ENCODE data around the gene ARHGEF9.
"Not testable (repeated sequence)": the region's sequence is repeated elsewhere in the genome, so short reads cannot be mapped to it uniquely, and the experiment has no call there.

ARHGEF9 gene

DNA sequence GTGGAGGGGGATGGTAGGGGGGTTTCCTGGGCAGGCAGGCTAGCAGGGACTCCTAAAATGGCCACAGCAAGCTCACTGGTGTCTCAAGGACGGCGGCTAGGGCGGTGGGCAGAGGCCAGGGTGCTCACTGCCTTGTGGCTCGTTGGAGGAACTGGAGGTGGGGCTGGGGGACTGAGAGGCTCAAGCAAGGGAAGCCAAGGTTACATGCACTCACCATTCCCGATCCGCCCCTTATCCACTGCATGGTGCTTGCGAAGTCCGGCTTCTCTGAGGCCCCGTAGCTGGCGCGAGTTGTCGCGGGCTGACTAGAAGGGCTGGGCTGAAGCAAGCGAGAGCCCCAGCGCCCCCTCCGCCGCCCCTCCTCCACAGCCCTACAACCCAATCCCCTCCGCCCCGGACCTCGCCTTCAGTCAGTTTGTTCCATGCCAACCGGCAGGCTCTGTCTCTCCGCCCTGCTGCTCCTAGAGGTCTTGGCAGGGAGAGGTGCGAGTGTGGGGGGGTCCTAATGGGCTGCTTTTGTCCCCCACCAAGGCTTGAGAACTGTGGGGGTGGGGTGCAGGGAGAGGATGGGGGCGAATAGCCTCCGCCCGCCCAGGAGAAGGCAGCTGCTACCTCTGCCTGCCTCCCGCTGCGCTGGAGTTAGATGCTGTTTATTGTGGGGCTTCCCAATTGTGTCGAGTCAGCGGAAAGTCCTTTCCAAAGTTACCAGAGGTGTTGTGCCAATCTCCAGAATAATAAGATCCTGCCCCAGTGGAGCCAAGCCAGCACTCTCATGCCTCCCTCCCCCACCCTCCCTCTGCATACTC, at the start of gene ARHGEF9:
Gene ARHGEF9 (minus strand): TSS at position 313 of the 806 bp plus-strand sequence. CDS start 69 bp downstream, at position 244.
- DNase-seq (ENCODE audit: low spot score in 2 of 2) (no peak), ATAC-seq (no peak)
- no peaks in the 10 kb centered on the region for H3K4me1 Mint-ChIP-seq
- peak within 1 kb of the TSS; percentile 44 for H3K4me3 Mint-ChIP-seq
- H3K9me3 Mint-ChIP-seq, result no peaks in the 10 kb centered on the region
- no peak within 1 kb of the TSS for H3K27ac Mint-ChIP-seq
- no peaks in the 10 kb centered on the region for H3K36me3 Mint-ChIP-seq

DNA sequence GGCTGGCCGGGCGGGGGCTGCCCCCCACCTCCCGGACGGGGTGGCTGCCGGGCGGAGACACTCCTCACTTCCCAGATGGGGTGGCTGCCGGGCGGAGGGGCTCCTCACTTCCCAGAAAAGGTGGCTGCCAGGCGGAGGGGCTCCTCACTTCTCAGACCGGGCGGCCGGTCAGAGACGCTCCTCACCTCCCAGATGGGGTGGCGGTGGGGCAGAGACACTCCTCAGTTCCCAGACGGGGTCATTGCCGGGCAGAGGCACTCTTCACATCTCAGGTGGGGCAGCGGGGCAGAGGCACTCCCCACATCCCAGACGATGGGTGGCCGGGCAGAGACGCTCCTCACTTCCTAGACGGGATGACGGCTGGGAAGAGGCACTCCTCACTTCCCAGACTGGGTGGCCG, 40.4 kb upstream of the ARHGEF9 start:
- not testable (repeated sequence) for H3K4me1 Mint-ChIP-seq; H3K4me3 Mint-ChIP-seq; DNase-seq (ENCODE audit: low spot score in 2 of 2); H3K36me3 Mint-ChIP-seq; H3K9me3 Mint-ChIP-seq; H3K27ac Mint-ChIP-seq; ATAC-seq

DNA sequence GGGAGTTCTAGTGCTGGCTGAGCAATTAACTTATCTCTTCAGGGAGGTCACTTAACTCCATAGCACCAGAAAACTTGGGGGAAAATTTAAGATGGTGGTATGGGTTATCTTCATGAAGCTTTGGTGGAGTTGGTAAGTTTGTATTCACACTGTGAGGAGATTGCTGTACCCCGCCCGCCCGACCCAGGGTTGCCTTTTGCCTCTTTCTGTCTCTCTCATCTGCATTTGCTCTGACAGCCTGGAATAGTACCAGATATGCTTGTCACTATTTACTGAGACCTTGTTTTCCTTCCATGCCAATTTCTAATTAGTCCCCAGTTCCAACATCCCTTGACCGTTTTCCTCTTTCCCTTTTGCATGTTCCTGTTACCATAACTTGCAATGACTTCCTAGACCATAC, 33.1 kb upstream of the ARHGEF9 start:
- Mint-ChIP-seq H3K4me3 (no peak overlapping the region), H3K9me3 (no peaks in the 10 kb centered on the region), H3K4me1 (no peaks in the 10 kb centered on the region), H3K27ac (no peak overlapping the region), H3K36me3 (no peaks in the 10 kb centered on the region)
- ATAC-seq, result no peak
- DNase-seq (ENCODE audit: low spot score in 2 of 2), result no peak

DNA sequence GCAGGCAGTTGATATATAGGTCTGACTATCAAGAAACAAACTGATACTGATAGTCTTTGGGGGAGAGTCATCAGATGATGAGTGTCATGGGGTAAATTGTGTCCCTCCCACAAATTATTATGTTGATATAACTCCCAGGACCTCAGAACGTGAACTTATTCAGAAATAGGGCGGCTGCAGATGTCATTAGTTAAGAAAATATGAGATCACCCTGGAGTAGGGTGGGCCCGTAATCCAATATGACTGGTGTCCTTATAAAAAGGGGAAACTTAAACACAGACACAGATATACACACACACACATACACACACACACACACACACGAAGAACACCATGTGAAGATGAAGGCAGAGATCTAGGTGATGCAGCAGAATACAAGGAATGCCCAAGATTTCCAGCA, 32.7 kb upstream of the ARHGEF9 start:
- H3K36me3 Mint-ChIP-seq, result no peaks in the 10 kb centered on the region
- no peak overlapping the region for H3K27ac Mint-ChIP-seq
- no peaks in the 10 kb centered on the region for H3K4me1 Mint-ChIP-seq
- H3K9me3 Mint-ChIP-seq, result no peaks in the 10 kb centered on the region
- ATAC-seq (no peak), DNase-seq (ENCODE audit: low spot score in 2 of 2) (no peak)
- H3K4me3 Mint-ChIP-seq, result no peak overlapping the region

DNA sequence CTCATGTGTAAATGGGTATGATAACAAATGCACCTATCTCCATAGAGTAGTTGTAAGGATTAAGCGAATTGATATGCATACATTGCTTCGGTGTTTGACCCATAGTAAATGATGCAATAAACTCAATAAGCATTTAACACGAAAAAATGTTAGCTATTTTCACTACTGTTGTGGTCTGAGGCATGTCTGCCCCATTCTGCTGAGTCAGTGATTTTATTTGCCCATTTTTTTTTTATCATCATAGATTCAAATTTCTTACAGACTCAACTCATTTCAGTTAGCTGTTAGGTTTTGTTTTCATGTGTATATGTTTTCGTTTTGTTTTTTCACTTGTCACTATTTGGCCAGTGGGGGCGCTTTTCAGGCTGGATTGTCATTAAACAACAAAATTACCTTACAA, 27.8 kb upstream of the ARHGEF9 start:
- no peak overlapping the region for H3K4me3 Mint-ChIP-seq
- DNase-seq (ENCODE audit: low spot score in 2 of 2) (no peak), ATAC-seq (no peak)
- no peaks in the 10 kb centered on the region for H3K9me3 Mint-ChIP-seq
- no peaks in the 10 kb centered on the region for H3K36me3 Mint-ChIP-seq
- H3K4me1 Mint-ChIP-seq, result no peaks in the 10 kb centered on the region
- H3K27ac Mint-ChIP-seq, result no peak overlapping the region

DNA sequence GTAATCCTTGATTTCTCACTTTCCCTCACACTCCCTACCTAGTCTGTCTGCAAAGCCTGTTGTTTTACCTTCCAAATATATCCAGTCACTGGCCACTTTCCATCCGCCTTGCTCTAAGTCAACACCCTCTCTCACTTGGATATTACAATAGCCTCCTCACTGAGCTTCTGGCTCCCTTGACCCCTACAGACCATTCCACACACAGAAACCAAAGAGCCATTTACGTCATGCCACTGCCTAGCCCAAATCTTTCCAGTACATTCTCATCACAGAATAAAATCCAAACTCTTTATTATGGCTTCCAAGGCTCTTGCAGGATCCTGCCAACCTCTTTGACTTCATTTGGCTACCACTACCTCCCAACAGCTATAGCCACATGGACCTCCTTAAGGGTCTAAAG, 25.7 kb upstream of the ARHGEF9 start:
- Mint-ChIP-seq H3K4me1 (no peaks in the 10 kb centered on the region), H3K9me3 (no peaks in the 10 kb centered on the region), H3K4me3 (no peak overlapping the region), H3K36me3 (no peaks in the 10 kb centered on the region), H3K27ac (no peak overlapping the region)
- ATAC-seq, result no peak
- no peak for DNase-seq (ENCODE audit: low spot score in 2 of 2)

DNA sequence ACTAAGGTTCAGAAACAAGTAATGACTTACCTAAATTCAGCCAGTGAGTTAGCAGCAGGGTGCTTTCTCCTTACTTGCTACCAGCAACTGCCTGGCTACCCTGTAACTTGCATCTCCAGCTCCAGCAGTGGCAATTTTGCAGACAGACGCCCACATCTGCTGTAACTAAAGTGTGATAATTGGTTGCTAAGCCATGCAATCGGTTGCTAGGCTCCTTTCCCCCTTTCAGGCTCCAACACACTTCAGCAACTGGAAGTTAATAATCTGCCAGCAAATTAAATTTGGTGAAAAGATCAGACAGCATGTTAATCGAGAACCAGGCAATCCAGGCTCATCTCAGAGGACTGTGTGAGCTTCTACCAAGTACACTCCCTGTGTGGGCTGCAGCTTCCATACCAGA, 24.2 kb upstream of the ARHGEF9 start:
- Mint-ChIP-seq H3K9me3 (no peaks in the 10 kb centered on the region), H3K27ac (no peak overlapping the region), H3K4me3 (no peak overlapping the region), H3K36me3 (no peaks in the 10 kb centered on the region), H3K4me1 (no peaks in the 10 kb centered on the region)
- ATAC-seq, result no peak
- no peak for DNase-seq (ENCODE audit: low spot score in 2 of 2)

DNA sequence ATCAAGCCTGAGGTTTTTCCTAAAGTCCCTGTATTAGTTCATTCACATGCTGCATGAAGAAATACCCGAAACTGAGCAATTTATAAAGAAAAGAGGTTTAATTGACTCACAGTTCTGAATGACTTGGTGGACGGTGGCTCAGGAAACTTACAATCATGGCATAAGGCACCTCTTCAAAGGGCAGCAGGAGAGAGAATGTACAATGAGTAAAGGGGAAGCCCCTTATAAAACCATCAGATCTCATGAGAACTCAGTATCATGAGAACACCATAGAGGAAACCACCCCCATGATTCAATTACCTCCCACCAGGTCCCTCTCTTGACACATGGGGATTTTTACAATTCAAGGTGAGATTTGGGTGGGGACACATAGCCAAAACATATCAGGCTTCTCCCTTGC, 10.4 kb upstream of the ARHGEF9 start:
- H3K27ac Mint-ChIP-seq, result not testable (repeated sequence)

DNA sequence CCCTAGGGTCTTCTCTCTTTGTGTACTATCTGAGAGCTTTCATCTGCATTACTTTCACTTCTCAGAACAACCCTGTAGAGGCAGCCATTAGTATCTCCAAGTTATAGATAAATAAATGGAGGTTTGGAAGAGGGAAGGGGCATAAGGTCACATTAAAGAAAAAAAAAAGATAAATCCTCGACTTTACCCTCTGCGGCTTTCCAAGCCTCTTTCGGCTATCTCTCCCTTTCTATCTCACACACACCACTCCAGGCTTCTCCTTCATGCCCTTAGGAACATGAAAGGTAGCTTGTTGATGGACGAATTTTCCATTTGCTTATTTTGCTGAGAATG, 660 bp upstream of the ARHGEF9 start:
- DNase-seq (ENCODE audit: low spot score in 2 of 2) (no peak), ATAC-seq (no peak)
- Mint-ChIP-seq H3K4me3 (peak overlapping the region; percentile 44), H3K4me1 (no peaks in the 10 kb centered on the region), H3K9me3 (no peaks in the 10 kb centered on the region), H3K27ac (no peak overlapping the region), H3K36me3 (no peaks in the 10 kb centered on the region)

More for the DNA sequence above, 10.4 kb upstream of the ARHGEF9 start:
- H3K9me3 Mint-ChIP-seq; H3K36me3 Mint-ChIP-seq; H3K4me3 Mint-ChIP-seq; H3K4me1 Mint-ChIP-seq; DNase-seq (ENCODE audit: low spot score in 2 of 2): not testable (repeated sequence)
- ATAC-seq, result peak; percentile 61

DNA sequence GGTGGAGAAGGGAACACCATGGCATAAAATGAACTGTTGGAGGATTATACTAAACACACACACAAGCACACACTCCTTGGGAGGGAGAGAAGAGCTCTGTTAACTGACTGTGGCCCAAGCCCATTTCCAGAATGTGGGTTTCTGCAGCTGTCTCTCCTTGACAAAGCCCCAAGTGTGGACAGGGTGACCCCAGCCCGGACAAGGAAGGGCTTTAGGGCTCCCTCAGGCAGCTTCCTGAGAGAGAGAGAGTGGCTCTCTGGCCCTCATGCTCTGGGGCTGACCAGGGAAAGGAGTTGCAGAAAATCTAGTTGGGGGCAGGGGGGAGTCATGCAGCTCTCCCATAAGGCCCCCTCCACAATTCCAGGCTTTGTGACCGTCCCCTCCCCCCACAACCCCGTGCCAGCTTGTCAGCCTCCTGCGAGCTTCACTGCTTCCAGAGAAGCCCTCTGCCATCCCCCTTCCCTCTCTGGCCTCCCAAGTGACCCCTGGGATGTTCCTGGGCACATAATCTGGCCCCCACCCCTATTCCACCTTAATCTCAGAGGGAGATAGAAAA, 590 bp downstream of the ARHGEF9 start:
- Mint-ChIP-seq H3K36me3 (no peaks in the 10 kb centered on the region), H3K4me3 (peak overlapping the region; percentile 44), H3K4me1 (no peaks in the 10 kb centered on the region), H3K27ac (no peak overlapping the region), H3K9me3 (no peaks in the 10 kb centered on the region)
- DNase-seq (ENCODE audit: low spot score in 2 of 2), result no peak
- no peak for ATAC-seq

DNA sequence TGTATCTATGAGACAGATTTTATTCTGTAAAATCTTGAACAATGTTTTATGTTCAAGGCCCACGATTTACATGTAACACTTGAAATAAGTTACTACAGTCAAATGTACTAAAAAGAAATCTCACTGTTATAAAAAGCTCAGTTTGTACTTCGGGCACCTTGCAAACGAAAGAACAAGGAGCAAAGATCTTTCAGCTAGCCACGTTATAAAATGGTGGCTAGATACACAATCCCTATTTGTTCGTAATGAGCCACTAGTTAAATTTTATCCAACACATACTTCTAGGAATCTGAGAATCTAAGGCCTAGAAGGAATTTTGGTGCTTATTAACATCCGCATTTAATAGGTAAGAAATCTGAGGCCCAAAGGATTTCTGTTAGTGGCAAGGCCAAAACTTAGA, 2.5 kb downstream of the ARHGEF9 start:
- no peak for DNase-seq (ENCODE audit: low spot score in 2 of 2)
- H3K4me3 Mint-ChIP-seq, result no peak overlapping the region
- H3K36me3 Mint-ChIP-seq, result no peaks in the 10 kb centered on the region
- peaks cover 3% of the 10 kb centered on the region for H3K9me3 Mint-ChIP-seq
- ATAC-seq, result no peak
- no peak overlapping the region for H3K27ac Mint-ChIP-seq
- H3K4me1 Mint-ChIP-seq, result no peaks in the 10 kb centered on the region

DNA sequence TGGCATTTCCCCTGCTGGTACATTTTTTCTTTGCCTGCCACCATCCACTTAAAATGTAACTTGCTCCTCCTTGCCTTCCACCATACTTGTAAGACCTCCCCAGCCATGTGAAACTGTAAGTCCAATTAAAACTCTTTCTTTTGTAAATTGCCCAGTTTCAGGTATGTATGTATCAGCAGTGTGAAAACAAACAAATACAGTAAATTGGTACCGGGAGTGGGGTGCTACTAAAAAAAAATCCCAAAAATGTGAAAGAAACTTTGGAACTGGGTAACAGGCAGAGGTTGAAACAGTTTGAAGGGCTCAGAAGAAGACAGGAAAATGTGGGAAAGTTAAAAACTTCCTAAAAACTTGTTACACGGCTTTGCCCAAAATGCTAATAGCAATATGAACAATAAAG, 16.3 kb downstream of the ARHGEF9 start:
- no peaks in the 10 kb centered on the region for H3K9me3 Mint-ChIP-seq
- no peaks in the 10 kb centered on the region for H3K36me3 Mint-ChIP-seq
- H3K4me3 Mint-ChIP-seq, result no peak overlapping the region
- DNase-seq (ENCODE audit: low spot score in 2 of 2) (no peak), ATAC-seq (no peak)
- no peak overlapping the region for H3K27ac Mint-ChIP-seq
- no peaks in the 10 kb centered on the region for H3K4me1 Mint-ChIP-seq

DNA sequence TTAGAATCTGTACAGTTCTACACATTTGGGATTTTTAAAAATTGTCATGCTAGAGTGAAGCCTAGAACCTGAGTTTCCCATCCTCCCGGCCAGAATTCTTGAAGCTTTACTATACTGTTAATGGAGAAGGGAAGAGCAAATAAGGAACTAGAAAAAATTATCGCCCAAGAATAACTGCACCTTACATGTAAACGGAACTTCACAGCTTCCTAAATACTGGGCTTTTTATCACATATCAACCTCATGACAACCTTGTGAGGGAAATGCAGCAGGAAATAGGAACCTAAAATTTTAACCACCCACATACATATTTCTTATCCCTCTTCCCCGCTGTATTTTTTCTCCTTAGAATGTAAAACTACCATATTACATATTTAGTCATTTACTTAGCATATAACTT, 19.3 kb downstream of the ARHGEF9 start:
- ATAC-seq, result no peak
- H3K27ac Mint-ChIP-seq, result no peak overlapping the region

DNA sequence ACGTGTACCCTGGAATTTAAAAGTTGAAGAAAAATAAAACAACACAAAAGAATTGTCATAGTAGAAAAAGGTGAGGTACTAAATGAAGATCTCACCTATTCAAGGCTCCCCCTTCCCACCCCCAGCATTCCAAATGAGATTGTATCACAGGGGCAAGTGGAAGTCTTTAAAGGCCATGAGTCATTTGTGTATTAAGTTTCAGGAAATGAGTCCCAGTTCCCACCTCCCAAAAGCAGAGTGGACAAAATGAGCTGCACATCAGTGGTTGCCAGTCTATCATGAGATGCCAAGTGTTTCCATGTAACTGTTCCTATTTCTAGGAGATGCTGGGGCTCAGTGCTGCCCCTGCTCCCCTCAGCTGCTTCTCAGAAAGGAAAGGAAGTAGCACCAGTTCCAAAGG, 20.1 kb downstream of the ARHGEF9 start:
- DNase-seq (ENCODE audit: low spot score in 2 of 2) (no peak), ATAC-seq (no peak)
- no peak overlapping the region for H3K27ac Mint-ChIP-seq
- no peaks in the 10 kb centered on the region for H3K4me1 Mint-ChIP-seq
- H3K9me3 Mint-ChIP-seq, result no peaks in the 10 kb centered on the region
- H3K4me3 Mint-ChIP-seq, result no peak overlapping the region
- no peaks in the 10 kb centered on the region for H3K36me3 Mint-ChIP-seq

More for the DNA sequence above, 19.3 kb downstream of the ARHGEF9 start:
- Mint-ChIP-seq H3K4me1 (no peaks in the 10 kb centered on the region), H3K4me3 (no peak overlapping the region), H3K36me3 (no peaks in the 10 kb centered on the region), H3K9me3 (no peaks in the 10 kb centered on the region)
- DNase-seq (ENCODE audit: low spot score in 2 of 2), result no peak

DNA sequence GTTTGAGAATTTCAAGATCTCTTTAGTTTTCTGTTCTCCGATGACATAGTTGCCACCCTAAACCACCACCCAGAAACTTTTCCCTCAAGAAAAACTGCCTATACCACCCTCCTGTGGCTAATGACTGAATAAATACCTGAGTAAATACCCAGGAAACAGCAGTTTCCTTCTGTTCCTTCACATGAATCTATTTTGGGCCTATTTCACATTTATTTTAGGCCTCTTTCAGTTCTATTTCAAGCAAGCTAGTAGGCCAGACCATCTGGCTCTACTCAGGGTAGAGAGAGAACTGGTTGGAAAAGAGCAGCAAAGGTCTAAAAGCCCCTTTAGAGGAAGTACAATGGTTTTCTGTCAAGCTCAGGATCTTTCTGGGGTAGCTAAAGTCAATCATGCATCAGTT, 23.4 kb downstream of the ARHGEF9 start:
- H3K36me3 Mint-ChIP-seq, result no peaks in the 10 kb centered on the region
- H3K9me3 Mint-ChIP-seq, result no peaks in the 10 kb centered on the region
- DNase-seq (ENCODE audit: low spot score in 2 of 2) (no peak), ATAC-seq (peak; percentile 48)
- peaks cover 12% of the 10 kb centered on the region for H3K4me1 Mint-ChIP-seq
- peak overlapping the region; percentile 20 for H3K27ac Mint-ChIP-seq
- no peak overlapping the region for H3K4me3 Mint-ChIP-seq

DNA sequence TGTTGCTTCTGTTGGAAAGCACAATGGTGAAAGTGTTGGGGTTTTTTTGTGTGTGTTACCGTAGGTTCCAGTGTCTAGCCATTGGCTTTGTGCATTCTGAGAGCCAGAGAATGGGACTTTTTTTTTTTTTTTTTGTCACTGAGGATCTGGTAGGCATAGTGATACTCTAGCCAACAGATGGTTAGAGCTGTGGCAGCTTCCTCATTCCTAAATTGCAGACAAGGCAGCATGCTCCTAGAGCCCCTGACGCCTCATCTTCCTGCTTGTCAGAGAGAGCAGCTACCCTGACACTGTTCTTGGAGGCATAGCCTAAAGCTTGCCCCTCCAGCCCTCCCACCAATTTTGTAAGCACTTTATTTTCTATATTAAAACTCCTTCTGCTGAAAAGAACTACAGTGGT, 27.0 kb downstream of the ARHGEF9 start:
- peaks cover 36% of the 10 kb centered on the region for H3K4me1 Mint-ChIP-seq
- no peak overlapping the region for H3K27ac Mint-ChIP-seq
- DNase-seq (ENCODE audit: low spot score in 2 of 2), result no peak
- no peak overlapping the region for H3K4me3 Mint-ChIP-seq
- no peak for ATAC-seq
- H3K36me3 Mint-ChIP-seq, result peaks cover 16% of the 10 kb centered on the region
- no peaks in the 10 kb centered on the region for H3K9me3 Mint-ChIP-seq
